ENCODE data around the gene ARHGAP31.

- no peak for TF ChIP-seq CTCF (conservative IDR thresholded peaks at IDR 0.05; ENCODE audit: low read depth in 2 of 2)
- no peak for TF ChIP-seq EZH2 (IDR thresholded peaks at IDR 0.05; ENCODE audit: low read depth, unreplicated experiment)
- TF ChIP-seq REST (IDR thresholded peaks at IDR 0.05; ENCODE audit: unreplicated experiment) = no peak
- TF ChIP-seq CREB1 (CRISPR knock-in tag; IDR thresholded peaks at IDR 0.05; ENCODE audit: low read depth) = no peak
Observed at GRCh38 chr3:119351581-119351980, 57.4 kb downstream of the ARHGAP31 start.

Measured in GM23338 (cell line).